HCT116 (cell line): ENCODE results near the gene TMEM59L. TPM values are rescaled to one million over a fixed set of nuclear protein-coding genes. Genes with fewer than 3 reads are reported as not detected.

Source experiments
- ATAC-seq: fragments of 200-7000 bp; cut with Tn5 transposase; 2 replicates; pipeline ENCODE4 v1.9.1; 2020; ENCODE audit warnings: mild to moderate bottlenecking, moderate library complexity
- BruUV-seq: library from RNA; stranded (reverse); fragments of 400-500 nt; replicated peaks from 2 replicates; lab custom pipeline; 2021; lab: Mats Ljungman, UMichigan
- CTCF ChIA-PET: fragments of 300-600 bp; sonication (Branson Sonifier 250); formaldehyde crosslinking; loops from one replicate; lab custom pipeline; 2021; ENCODE audit warnings: antibody characterized with exemption; lab: Charles Lee
- POLR2A ChIA-PET: fragments of 300-600, 350-600 bp; sonication (Branson Sonifier 250); formaldehyde crosslinking; loops from one replicate; lab custom pipeline; 2021; ENCODE audit warnings: antibody characterized with exemption; lab: Charles Lee
- RAD21 ChIA-PET, 2 experiments: fragments of 300-600 bp; sonication (Branson Sonifier 250); formaldehyde crosslinking; loops; one replicate each; lab custom pipeline; 2023; ENCODE audit warnings: low total read pairs in 2 of 2; ENCODE audit not compliant: uncharacterized antibody in 2 of 2, unreplicated experiment in 2 of 2, low non-redundant PET in 1 of 2; lab: Charles Lee
- DNase-seq: peaks from one replicate; pipeline ENCODE4 v3.0.0-alpha.2; 2010; ENCODE audit warnings: low read depth, low spot score
- H2AFZ ChIP-seq: fragments of 200-600 bp; shearing (Covaris generic), sonication (generic); 2 replicates; pipeline ENCODE4 v1.6.1; 2017; ENCODE audit warnings: low read depth, mixed run types, mixed read lengths, antibody characterized with exemption, low read length; ENCODE audit not compliant: poor library complexity, severe bottlenecking
- H3K27ac ChIP-seq: 2 replicates; pipeline ENCODE4 v1.5.1; 2012; ENCODE audit warnings: low read depth, low read length
- H3K27me3 ChIP-seq: fragments of 200-600 bp; sonication (generic); 2 replicates; pipeline ENCODE4 v1.6.1; 2016; ENCODE audit warnings: mixed run types, low read length, mixed read lengths; ENCODE audit not compliant: insufficient read depth
- H3K36me3 ChIP-seq, 2 experiments: fragments of 200-500 bp in 1 of 2; fragments of 200-600 bp in 1 of 2; sonication (Bioruptor generic) in 1 of 2; sonication (generic) in 1 of 2; 2 replicates each; pipeline versions ENCODE4 v1.5.1 to v1.6.1; 2014 to 2016; ENCODE audit warnings: low read length in 2 of 2, inconsistent platforms in 1 of 2, mixed read lengths in 1 of 2, mixed run types in 1 of 2; ENCODE audit not compliant: insufficient read depth in 2 of 2, control insufficient read depth in 1 of 2
- H3K4me1 ChIP-seq, 2 experiments: fragments of 200-600 bp in 1 of 2; sonication (generic) in 1 of 2; 2 replicates each; pipeline versions ENCODE4 v1.5.1 to v1.6.1; 2012 to 2017; ENCODE audit warnings: low read length in 2 of 2, inconsistent platforms in 1 of 2, mild to moderate bottlenecking in 1 of 2, mixed read lengths in 1 of 2, mixed run types in 1 of 2, moderate library complexity in 1 of 2; ENCODE audit not compliant: insufficient read depth in 2 of 2, control insufficient read depth in 1 of 2
- H3K4me2 ChIP-seq: fragments of 200-600 bp; sonication (generic); 2 replicates; pipeline ENCODE4 v1.6.1; 2017; ENCODE audit warnings: mixed run types, low read length, mixed read lengths
- H3K4me3 ChIP-seq, 2 experiments: fragments of 200-600 bp in 1 of 2; sonication (generic) in 1 of 2; replicated peaks in 1 of 2; 2 replicates each; pipeline ENCODE4 v1.5.1; 2011 to 2016; ENCODE audit warnings: low read length in 2 of 2, control low read depth in 1 of 2, low read depth in 1 of 2, mild to moderate bottlenecking in 1 of 2, mixed read lengths in 1 of 2, mixed run types in 1 of 2
- H3K79me2 ChIP-seq: fragments of 200-600 bp; sonication (generic); 2 replicates; pipeline ENCODE4 v1.6.1; 2017; ENCODE audit warnings: mild to moderate bottlenecking, mixed run types, low read length, moderate library complexity, mixed read lengths; ENCODE audit not compliant: insufficient read depth
- H3K9ac ChIP-seq: fragments of 200-600 bp; sonication (generic); 2 replicates; pipeline ENCODE4 v1.6.1; 2016; ENCODE audit warnings: low read length, mixed read lengths
- H3K9me2 ChIP-seq: fragments of 200-600 bp; sonication (generic), shearing (Covaris generic); 2 replicates; pipeline ENCODE4 v1.6.1; 2017; ENCODE audit warnings: mixed run types, mild to moderate bottlenecking, moderate library complexity; ENCODE audit not compliant: insufficient read depth
- H3K9me3 ChIP-seq, 2 experiments: fragments of 200-500 bp in 1 of 2; fragments of 200-600 bp in 1 of 2; sonication (Bioruptor generic) in 1 of 2; sonication (generic) in 1 of 2; 2 replicates each; pipeline ENCODE4 v1.6.1; 2014 to 2017; ENCODE audit warnings: low read length in 2 of 2, mixed read lengths in 2 of 2, inconsistent platforms in 1 of 2, low read depth in 1 of 2, mild to moderate bottlenecking in 1 of 2, mixed run types in 1 of 2, moderate library complexity in 1 of 2; ENCODE audit not compliant: control insufficient read depth in 1 of 2, insufficient read depth in 1 of 2
- H4K20me1 ChIP-seq: fragments of 200-600 bp; sonication (generic), shearing (Covaris generic); 2 replicates; pipeline ENCODE4 v1.6.1; 2017; ENCODE audit warnings: mixed run types, mild to moderate bottlenecking, moderate library complexity; ENCODE audit not compliant: insufficient read depth
- ATF3 ChIP-seq: IDR thresholded peaks from 2 replicates; pipeline ENCODE4 v1.6.1; 2012
- CBX3 ChIP-seq: IDR thresholded peaks from 2 replicates; pipeline ENCODE4 v1.6.1; 2012; ENCODE audit warnings: low read depth
- EGR1 ChIP-seq: IDR thresholded peaks from 2 replicates; pipeline ENCODE4 v1.6.1; 2012; ENCODE audit warnings: low read depth
- ELF1 ChIP-seq: IDR thresholded peaks from 2 replicates; pipeline ENCODE4 v1.6.1; 2012; ENCODE audit warnings: low read depth, borderline replicate concordance
- EZH2 ChIP-seq: fragments of 200-600 bp; sonication (generic); IDR thresholded peaks from 2 replicates; pipeline ENCODE4 v1.6.1; 2017; ENCODE audit warnings: antibody characterized with exemption, mixed run types
- JUND ChIP-seq: IDR thresholded peaks from 2 replicates; pipeline ENCODE4 v1.6.1; 2012
- MAX ChIP-seq: IDR thresholded peaks from 2 replicates; pipeline ENCODE4 v1.6.1; 2012
- POLR2A ChIP-seq: IDR thresholded peaks from 2 replicates; pipeline ENCODE4 v1.7.0; 2011; ENCODE audit warnings: borderline replicate concordance; ENCODE audit not compliant: insufficient read depth, insufficient read length; ENCODE audit errors: extremely low read depth
- POLR2AphosphoS5 ChIP-seq: IDR thresholded peaks from 2 replicates; pipeline ENCODE4 v1.6.1; 2011; ENCODE audit warnings: mild to moderate bottlenecking, low read depth, low read length, moderate library complexity
- RAD21 ChIP-seq: IDR thresholded peaks from 2 replicates; pipeline ENCODE4 v1.6.1; 2012; ENCODE audit warnings: low read depth, mild to moderate bottlenecking
- REST ChIP-seq: IDR thresholded peaks from 2 replicates; pipeline ENCODE4 v1.6.1; 2012; ENCODE audit warnings: low read depth
- SIN3A ChIP-seq: IDR thresholded peaks from 2 replicates; pipeline ENCODE4 v1.6.1; 2012; ENCODE audit warnings: low read depth
- SP1 ChIP-seq: IDR thresholded peaks from 2 replicates; pipeline ENCODE4 v1.6.1; 2012; ENCODE audit warnings: low read depth
- SRF ChIP-seq: IDR thresholded peaks from 2 replicates; pipeline ENCODE4 v1.6.1; 2012; ENCODE audit warnings: low read depth
- TCF7L2 ChIP-seq: IDR thresholded peaks from 2 replicates; pipeline ENCODE4 v1.7.0; 2011; ENCODE audit warnings: borderline replicate concordance, inconsistent platforms; ENCODE audit not compliant: insufficient read depth, insufficient read length; ENCODE audit errors: extremely low read depth
- YY1 ChIP-seq: IDR thresholded peaks from 2 replicates; pipeline ENCODE4 v1.6.1; 2011; ENCODE audit warnings: low read length, low read depth, moderate library complexity, mild to moderate bottlenecking; ENCODE audit not compliant: insufficient replicate concordance; ENCODE audit errors: extremely low read depth
- ZBTB33 ChIP-seq: IDR thresholded peaks from 2 replicates; pipeline ENCODE4 v1.6.1; 2011; ENCODE audit warnings: mild to moderate bottlenecking, low read length, moderate library complexity; ENCODE audit not compliant: insufficient replicate concordance; ENCODE audit errors: extremely low read depth
- ZFX ChIP-seq: fragments of 450-650 bp; IDR thresholded peaks from 2 replicates; pipeline ENCODE4 v1.6.1; 2017
- ZNF274 ChIP-seq: fragments of 200-500 bp; sonication (Bioruptor generic); IDR thresholded peaks from 2 replicates; pipeline ENCODE4 v1.6.1; 2014; ENCODE audit warnings: mild to moderate bottlenecking, low read depth, low read length, inconsistent platforms
- intact Hi-C: fragments of 100-400 bp; cut with micrococcal nuclease; formaldehyde crosslinking; loops from 2 replicates; pipeline ENCODE4 v1.10.0; 2022
- total RNA-seq: library from RNA; stranded (reverse); gene quantifications from one replicate; pipeline ENCODE4 v1.2.1, GENCODE V29; 2021; ENCODE audit not compliant: unreplicated experiment

The TMEM59L gene
- total RNA-seq, 1 experiment from 2014 or later, result 14.3 TPM

- Histone ChIP-seq H3K79me2 (peaks cover 39% of the 10 kb centered on the region), H3K36me3 (peaks cover 36 to 65% of the 10 kb centered on the region in 2 experiments), H3K4me1 (peaks cover 12 to 28% of the 10 kb centered on the region in 2 experiments), H2AFZ (no peak within 1 kb of the TSS), H3K9me3 (no peaks in the 10 kb centered on the region), H3K9ac (peak within 1 kb of the TSS; percentile 99), H3K27ac (peak within 1 kb of the TSS; percentile 94), H3K27me3 (no peaks in the 10 kb centered on the region), H3K4me2 (peak within 1 kb of the TSS; percentile 99), H4K20me1 (peaks cover 17% of the 10 kb centered on the region; the same call in 1 of the 2 replicates)
- peak; percentile 96 for DNase-seq
- POLR2A ChIA-PET, result interaction anchor here (0.9 to 2.7 kb wide), 6 partner anchors 9 to 50 kb away, joined by 3 to 23 read pairs (median 10); partner anchors contain the start of genes ELL, KXD1 and REX1BD
- no TSS peak for BruUV-seq
- intact Hi-C loops, result loop anchor here (2.0 to 5.0 kb wide), 2 partner anchors 51 to 104 kb away; no protein-coding TSS in a partner anchor
- RAD21 ChIA-PET, result interaction anchor here (0.5 to 1.8 kb wide), 5 partner anchors 9 to 131 kb away, joined by 3 to 4 read pairs (median 3); partner anchors contain the start of gene REX1BD (in 1 of the 2)
- ATAC-seq, result peak; percentile 92
- TF ChIP-seq EGR1, result peak; percentile 93
- no peak for TF ChIP-seq REST
- peak; percentile 99 for TF ChIP-seq YY1
- no peak; the same call in 1 of the 2 replicates for TF ChIP-seq ATF3
- TF ChIP-seq ZBTB33, result no peak
- peak; percentile 18; the same call in 1 of the 2 replicates for TF ChIP-seq RAD21
- peak; percentile 81 for TF ChIP-seq CBX3
- peak; percentile 34 for TF ChIP-seq TCF7L2
- no peak; the same call in 1 of the 2 replicates for TF ChIP-seq JUND
- no peak for TF ChIP-seq ZNF274
- peak; percentile 100 for TF ChIP-seq MAX
- peak; percentile 92 for TF ChIP-seq SRF
- peak; percentile 90 for TF ChIP-seq POLR2A
- TF ChIP-seq ELF1, result peak; percentile 96; the same call in 1 of the 2 replicates
- peak; percentile 97 for TF ChIP-seq SIN3A
- TF ChIP-seq POLR2AphosphoS5, result peak; percentile 93
- TF ChIP-seq SP1, result peak; percentile 94
- peak; percentile 86; the same call in 1 of the 2 replicates for TF ChIP-seq ZFX
- no peak for TF ChIP-seq EZH2
- TF ChIP-seq, all 23 proteins: peak for 13
- Histone ChIP-seq H3K9me2 (no peaks in the 10 kb centered on the region), H3K4me3 (peak within 1 kb of the TSS; percentile 100)
- CTCF ChIA-PET, result interaction anchor here (1.1 to 2.1 kb wide), 6 partner anchors 16 to 102 kb away, joined by 3 to 14 read pairs (median 5); partner anchors contain the start of gene REX1BD
These were observed 40.9 kb upstream of the TMEM59L start, which contains the start of gene UBA52 for GRCh38 chr19:18571564-18572344. UBA52 (plus strand) TSS chr19:18571857; CDS start chr19:18573301, 1,444 bp downstream.
